A549 (cell line): ENCODE measurements around the gene IGF1. TPM values are rescaled to one million over a fixed set of nuclear protein-coding genes. Genes with fewer than 3 reads are reported as not detected.

ENCODE experiments used
- ATAC-seq, 2 experiments: fragments of 200-7000 bp in 1 of 2; fragments of >200 bp in 1 of 2; cut with Nextera tagmentation in 1 of 2; cut with Tn5 transposase in 1 of 2; 3 replicates each; pipeline versions ENCODE4 v1.8.0 to v1.9.1; 2018 to 2020; ENCODE audit warnings: mild to moderate bottlenecking in 1 of 2, moderate library complexity in 1 of 2
- CTCF ChIA-PET: fragments of 300-600 bp; sonication (Branson Sonifier 250); formaldehyde crosslinking; extraction: SDS; loops from one replicate; lab custom pipeline; 2021; ENCODE audit warnings: antibody characterized with exemption, inconsistent platforms; lab: Yijun Ruan, JAX
- POLR2A ChIA-PET: fragments of 350-600 bp; formaldehyde crosslinking; extraction: SDS; loops from one replicate; lab custom pipeline; 2021; ENCODE audit warnings: antibody characterized with exemption, inconsistent platforms; lab: Yijun Ruan, JAX
- DNase-seq, 2 experiments: peaks; one replicate each; pipeline versions ENCODE4 v3.0.0 to v3.0.0-alpha.2; 2011 to 2016; ENCODE audit warnings: low read depth in 1 of 2, low spot score in 1 of 2
- FAIRE-seq: peaks from 2 replicates; lab custom pipeline; 2011; peaks lifted over from hg19 to GRCh38; lab: Jason Lieb, UNC
- H3K27ac ChIP-seq, 2 experiments: fragments of >200 bp; sonication (Bioruptor Twin); formaldehyde crosslinking; 3 replicates each; pipeline ENCODE4 v1.5.1; 2016 to 2017
- H3K4me1 ChIP-seq: fragments of >200 bp; sonication (Bioruptor Twin); formaldehyde crosslinking; 3 replicates; pipeline ENCODE4 v1.6.1; 2016
- H3K4me2 ChIP-seq: fragments of >200 bp; sonication (Bioruptor Twin); formaldehyde crosslinking; 3 replicates; pipeline ENCODE4 v1.6.1; 2016
- H3K4me3 ChIP-seq: fragments of >200 bp; sonication (Bioruptor Twin); formaldehyde crosslinking; 3 replicates; pipeline ENCODE4 v1.5.1; 2016
- H3K9me3 ChIP-seq: fragments of >200 bp; sonication (Bioruptor Twin); formaldehyde crosslinking; 3 replicates; pipeline ENCODE4 v1.6.1; 2016
- CEBPB ChIP-seq, 2 experiments: fragments of >200 bp in 1 of 2; sonication (Bioruptor Twin) in 1 of 2; formaldehyde crosslinking in 1 of 2; IDR thresholded peaks; 2 replicates each; pipeline ENCODE4 v1.6.1; 2012 to 2016
- CHD2 ChIP-seq: fragments of 150-350 bp; IDR thresholded peaks from 2 replicates; pipeline ENCODE4 v1.6.1; 2014; ENCODE audit warnings: low read length; ENCODE audit not compliant: partially characterized antibody
- EHMT2 ChIP-seq: fragments of 200-600 bp; sonication (generic); IDR thresholded peaks from 2 replicates; pipeline ENCODE4 v1.6.1; 2016; ENCODE audit warnings: antibody characterized with exemption, low read depth, mild to moderate bottlenecking, moderate library complexity
- EP300 ChIP-seq, 2 experiments: fragments of >200 bp; sonication (Bioruptor Twin); formaldehyde crosslinking; IDR thresholded peaks; 2 replicates in 1 of 2; 3 replicates in 1 of 2; pipeline ENCODE4 v1.6.1; 2016 to 2017
- FOSL2 ChIP-seq, 2 experiments: fragments of 450-650 bp in 1 of 2; fragments of >200 bp in 1 of 2; sonication (Bioruptor Twin) in 1 of 2; formaldehyde crosslinking; IDR thresholded peaks; 2 replicates each; pipeline versions ENCODE4 v1.5.0 to v1.6.1; 2016 to 2020; ENCODE audit warnings: mild to moderate bottlenecking in 1 of 2, moderate library complexity in 1 of 2
- HEYL ChIP-seq: fragments of 250-450 bp; sonication (Bioruptor Pico); IDR thresholded peaks from 2 replicates; pipeline ENCODE4 v1.8.0; 2021; ENCODE audit warnings: mild to moderate bottlenecking, moderate library complexity
- MAZ ChIP-seq: fragments of 150-350 bp; IDR thresholded peaks from 2 replicates; pipeline ENCODE4 v1.6.1; 2014; ENCODE audit warnings: antibody characterized with exemption, low read depth, low read length, borderline replicate concordance
- MYC ChIP-seq: IDR thresholded peaks from 2 replicates; pipeline ENCODE4 v1.6.1; 2012; ENCODE audit warnings: mild to moderate bottlenecking, inconsistent platforms, low read length, improper control_type of control experiment, borderline replicate concordance
- NPAS2 ChIP-seq: fragments of 250-450 bp; sonication (Bioruptor Pico); IDR thresholded peaks from 2 replicates; pipeline ENCODE4 v1.8.0; 2022; ENCODE audit warnings: mild to moderate bottlenecking, moderate library complexity, borderline replicate concordance
- NR3C1 ChIP-seq: fragments of >200 bp; sonication (Bioruptor Twin); formaldehyde crosslinking; IDR thresholded peaks from 3 replicates; pipeline ENCODE4 v1.6.1; 2017
- PHF8 ChIP-seq: fragments of 200-600 bp; sonication (generic); IDR thresholded peaks from 2 replicates; pipeline ENCODE4 v1.6.1; 2016; ENCODE audit warnings: low read depth, mild to moderate bottlenecking, antibody characterized with exemption, moderate library complexity, borderline replicate concordance
- RFX5 ChIP-seq: fragments of 450-650 bp; IDR thresholded peaks from 2 replicates; pipeline ENCODE4 v1.7.1; 2014; ENCODE audit warnings: antibody characterized with exemption, mild to moderate bottlenecking, moderate library complexity
- TFCP2L1 ChIP-seq: fragments of 250-450 bp; sonication (Bioruptor Pico); IDR thresholded peaks from 2 replicates; pipeline ENCODE4 v1.5.0; 2021; ENCODE audit warnings: mild to moderate bottlenecking
- ZFP36 ChIP-seq: fragments of 450-650 bp; IDR thresholded peaks from 2 replicates; pipeline ENCODE4 v1.6.1; 2014; ENCODE audit warnings: borderline replicate concordance; ENCODE audit not compliant: partially characterized antibody
- WGBS: methylation state at CpG from one replicate; pipeline ENCODE4 v1.1.6; 2017; ENCODE audit errors: missing lambda C conversion rate; 5-methylcytosine and 5-hydroxymethylcytosine counted together
- polyA plus RNA-seq, 4 experiments: library from polyadenylated mRNA; depleted of rRNA in 3 of 4; stranded (reverse); fragments of >200 nt; fragmentation: RNase III in 1 of 4; extraction: RNeasy Plus Mini Kit Qiagen cat#74134 plus additional on column Dnase treatment in 1 of 4; gene quantifications; 2 replicates in 3 of 4; 3 replicates in 1 of 4; pipeline ENCODE4 v1.2.3, GENCODE V29; 2011 to 2017
- TF ChIP-seq, protein P1 (sequence below): fragments of 450-650 bp; IDR thresholded peaks from 2 replicates; pipeline ENCODE4 v1.6.1; 2014; ENCODE audit warnings: antibody characterized with exemption
- TF ChIP-seq, protein P2 (sequence below): fragments of >200 bp; sonication (Bioruptor Twin); formaldehyde crosslinking; IDR thresholded peaks from 3 replicates; pipeline ENCODE4 v1.5.1; 2016
- TF ChIP-seq, protein P3 (sequence below): fragments of >200 bp; sonication (Bioruptor Twin); formaldehyde crosslinking; IDR thresholded peaks from 2 replicates; pipeline ENCODE4 v1.6.1; 2016

The IGF1 gene
- polyA plus RNA-seq, 2 of the 4 experiments (the other 2 are of a cell fraction) = 0.16 TPM; not detected in 1

DNA sequence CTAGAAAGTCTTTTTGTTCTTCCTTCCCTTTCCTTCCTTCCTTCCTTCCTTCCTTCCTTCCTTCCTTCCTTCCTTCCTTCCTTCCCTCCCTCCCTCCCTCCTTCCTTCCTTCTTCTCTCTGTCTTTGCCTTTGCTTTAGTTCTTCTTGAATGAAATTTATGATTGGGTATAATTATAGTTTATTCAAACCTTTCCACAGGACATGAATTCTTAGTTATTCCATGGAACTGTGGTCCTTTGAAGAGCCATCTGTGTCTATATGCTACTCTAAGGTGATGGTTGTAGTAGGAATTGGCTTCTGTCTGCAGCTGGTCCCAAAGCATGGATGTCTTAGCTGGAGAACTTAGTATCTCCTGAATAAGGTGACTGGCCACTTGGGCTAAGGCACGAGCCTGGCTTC is 64.8 kb downstream of the IGF1 start:
- POLR2A ChIA-PET = no interaction called here
- Histone ChIP-seq H3K4me2 (no peak overlapping the region), H3K4me1 (peaks cover 7% of the 10 kb centered on the region; the same call in 1 of the 3 replicates), H3K9me3 (no peaks in the 10 kb centered on the region), H3K27ac (no peak overlapping the region), H3K4me3 (no peak overlapping the region)
- CTCF ChIA-PET = no interaction called here
- TF ChIP-seq EP300 (IDR thresholded peaks at IDR 0.05) (no peak), MYC (no peak)
- WGBS = 9% methylated on average over 1 of the region's 1 CpG
- ATAC-seq (no peak), FAIRE-seq (no peak), DNase-seq (no peak)

DNA sequence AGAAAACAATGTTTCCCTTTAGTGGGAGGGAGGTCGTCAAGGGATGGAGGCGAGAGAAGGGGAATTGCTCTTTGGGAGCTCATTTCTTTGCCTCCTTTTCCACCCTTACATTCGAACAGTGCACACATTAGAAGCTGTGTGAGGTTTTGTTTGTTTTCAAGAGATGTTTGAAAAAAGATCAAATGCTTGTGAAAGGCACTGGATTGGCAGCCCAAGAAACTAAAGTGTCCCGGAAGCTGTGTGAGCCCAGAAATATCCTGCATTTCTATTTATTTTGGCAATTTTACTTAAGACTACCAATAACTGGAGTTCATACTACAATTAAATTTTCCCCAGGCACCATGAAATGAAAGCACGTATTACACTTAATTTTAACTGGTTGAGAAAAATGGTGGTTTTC is 67.0 kb downstream of the IGF1 start:
- ATAC-seq = no peak
- CTCF ChIA-PET = no interaction called here
- Histone ChIP-seq H3K4me1 (peaks cover 8% of the 10 kb centered on the region; the same call in 1 of the 3 replicates), H3K9me3 (no peaks in the 10 kb centered on the region), H3K4me2 (no peak overlapping the region), H3K27ac (no peak overlapping the region), H3K4me3 (no peak overlapping the region)
- TF ChIP-seq NR3C1 (no peak), NPAS2 (no peak), EP300 (IDR thresholded peaks at IDR 0.05) (no peak), CEBPB (IDR thresholded peaks at IDR 0.05) (no peak)
- TF ChIP-seq, protein P1, sequence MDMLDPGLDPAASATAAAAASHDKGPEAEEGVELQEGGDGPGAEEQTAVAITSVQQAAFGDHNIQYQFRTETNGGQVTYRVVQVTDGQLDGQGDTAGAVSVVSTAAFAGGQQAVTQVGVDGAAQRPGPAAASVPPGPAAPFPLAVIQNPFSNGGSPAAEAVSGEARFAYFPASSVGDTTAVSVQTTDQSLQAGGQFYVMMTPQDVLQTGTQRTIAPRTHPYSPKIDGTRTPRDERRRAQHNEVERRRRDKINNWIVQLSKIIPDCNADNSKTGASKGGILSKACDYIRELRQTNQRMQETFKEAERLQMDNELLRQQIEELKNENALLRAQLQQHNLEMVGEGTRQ = no peak
- 60% methylated on average over 5 of the region's 5 CpGs for WGBS
- POLR2A ChIA-PET = no interaction called here
- no peak for DNase-seq
- FAIRE-seq = no peak

DNA sequence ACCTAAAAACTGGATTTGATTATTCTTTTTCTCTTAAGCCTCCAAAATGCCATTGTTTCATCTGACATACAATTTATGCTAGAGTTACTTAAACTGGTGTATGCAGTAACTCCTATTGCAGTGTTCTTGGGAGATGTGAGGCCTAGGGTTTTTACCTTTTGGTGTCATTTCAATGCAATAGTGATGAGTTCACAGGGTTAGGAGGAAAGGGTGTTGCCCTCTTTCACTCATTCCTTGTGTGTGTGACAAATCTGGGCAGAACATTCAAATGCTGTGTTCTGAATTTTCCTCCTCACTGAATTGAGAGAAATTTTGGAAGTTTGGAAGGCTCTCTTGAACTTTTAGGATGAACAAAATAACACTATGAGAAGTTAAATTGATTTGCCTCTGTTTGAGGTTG is 69.9 kb downstream of the IGF1 start:
- ChIA-PET CTCF (no interaction called here), POLR2A (no interaction called here)
- DNase-seq (no peak), ATAC-seq (no peak), FAIRE-seq (no peak)
- Histone ChIP-seq H3K4me1 (0 out of 3 replicates have a peak, but pooled peaks cover 2% of the 10 kb centered on the region), H3K4me2 (no peak overlapping the region), H3K9me3 (no peaks in the 10 kb centered on the region), H3K4me3 (no peak overlapping the region), H3K27ac (no peak overlapping the region)
- TF ChIP-seq, protein P2, sequence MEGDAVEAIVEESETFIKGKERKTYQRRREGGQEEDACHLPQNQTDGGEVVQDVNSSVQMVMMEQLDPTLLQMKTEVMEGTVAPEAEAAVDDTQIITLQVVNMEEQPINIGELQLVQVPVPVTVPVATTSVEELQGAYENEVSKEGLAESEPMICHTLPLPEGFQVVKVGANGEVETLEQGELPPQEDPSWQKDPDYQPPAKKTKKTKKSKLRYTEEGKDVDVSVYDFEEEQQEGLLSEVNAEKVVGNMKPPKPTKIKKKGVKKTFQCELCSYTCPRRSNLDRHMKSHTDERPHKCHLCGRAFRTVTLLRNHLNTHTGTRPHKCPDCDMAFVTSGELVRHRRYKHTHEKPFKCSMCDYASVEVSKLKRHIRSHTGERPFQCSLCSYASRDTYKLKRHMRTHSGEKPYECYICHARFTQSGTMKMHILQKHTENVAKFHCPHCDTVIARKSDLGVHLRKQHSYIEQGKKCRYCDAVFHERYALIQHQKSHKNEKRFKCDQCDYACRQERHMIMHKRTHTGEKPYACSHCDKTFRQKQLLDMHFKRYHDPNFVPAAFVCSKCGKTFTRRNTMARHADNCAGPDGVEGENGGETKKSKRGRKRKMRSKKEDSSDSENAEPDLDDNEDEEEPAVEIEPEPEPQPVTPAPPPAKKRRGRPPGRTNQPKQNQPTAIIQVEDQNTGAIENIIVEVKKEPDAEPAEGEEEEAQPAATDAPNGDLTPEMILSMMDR = no peak
- TF ChIP-seq FOSL2 (IDR thresholded peaks at IDR 0.05) (no peak), FOSL2 (CRISPR knock-in tag; IDR thresholded peaks at IDR 0.05) (no peak), EHMT2 (no peak), PHF8 (no peak), RFX5 (no peak), TFCP2L1 (CRISPR knock-in tag) (no peak), CHD2 (no peak), HEYL (no peak), EP300 (IDR thresholded peaks at IDR 0.05) (no peak), ZFP36 (no peak), MAZ (no peak)
- TF ChIP-seq, protein P3, sequence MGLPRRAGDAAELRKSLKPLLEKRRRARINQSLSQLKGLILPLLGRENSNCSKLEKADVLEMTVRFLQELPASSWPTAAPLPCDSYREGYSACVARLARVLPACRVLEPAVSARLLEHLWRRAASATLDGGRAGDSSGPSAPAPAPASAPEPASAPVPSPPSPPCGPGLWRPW = no peak
